ENCODE data around the gene EPHB2. TPM values are rescaled to one million over a fixed set of nuclear protein-coding genes. Genes with fewer than 3 reads are reported as not detected.

The EPHB2 gene
- total RNA-seq, 4 donors from 2014 or later: 0.32 to 4.0 (median 1.7) TPM

DNA sequence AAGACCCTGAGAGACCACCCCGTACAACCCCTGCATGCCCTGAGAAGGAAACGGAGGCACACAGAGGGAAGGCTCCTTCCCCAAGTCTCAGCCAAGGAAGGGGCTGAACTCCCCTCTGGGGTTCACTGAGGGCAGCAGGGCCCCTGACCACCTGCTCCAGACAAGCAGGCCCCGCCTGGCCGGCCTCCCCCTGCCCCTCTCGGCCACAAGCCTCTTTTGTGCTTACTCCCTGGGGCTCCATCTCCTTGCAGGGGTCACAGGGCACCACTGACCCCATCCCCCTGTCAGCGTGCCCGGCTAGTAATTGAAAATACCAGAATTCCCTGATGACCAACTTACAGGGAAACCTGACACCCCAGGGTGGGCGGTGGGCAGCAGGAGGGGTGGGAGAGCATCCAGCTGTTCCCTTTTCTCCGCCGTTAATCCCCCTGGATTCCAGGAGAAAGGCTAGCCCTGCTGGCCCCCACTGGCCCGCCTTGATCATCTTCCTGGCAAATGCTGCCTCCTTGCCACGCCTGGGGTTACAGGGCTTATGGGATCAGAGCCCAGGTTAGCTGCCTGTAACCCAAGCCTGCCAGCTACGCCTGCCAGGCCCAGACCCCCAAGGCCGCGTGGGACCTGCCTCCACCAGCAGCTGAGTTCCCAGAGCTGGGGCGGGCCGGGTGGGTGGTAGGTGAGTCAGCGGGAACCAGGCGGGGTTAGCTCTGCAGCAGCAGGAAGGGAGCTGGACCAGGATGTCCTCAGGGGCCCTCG lies 165.9 kb downstream of the EPHB2 start:
- peaks cover 5% of the 10 kb centered on the region for H3K27me3 ChIP-seq
- H3K4me3 ChIP-seq: no peak overlapping the region
- no peak for DNase-seq (ENCODE audit: low spot score in 2 of 2)
- H3K4me1 ChIP-seq: peaks cover 25% of the 10 kb centered on the region
- TF ChIP-seq CTCF (IDR thresholded peaks at IDR 0.05) (no peak), POLR2AphosphoS5 (IDR thresholded peaks at IDR 0.05) (no peak), POLR2A (IDR thresholded peaks at IDR 0.05) (no peak)
- no peaks in the 10 kb centered on the region for H3K36me3 ChIP-seq
- no peak overlapping the region for H3K27ac ChIP-seq
- WGBS: 63% methylated on average over 8 of the region's 20 CpGs
- H3K9me3 ChIP-seq: no peaks in the 10 kb centered on the region

DNA sequence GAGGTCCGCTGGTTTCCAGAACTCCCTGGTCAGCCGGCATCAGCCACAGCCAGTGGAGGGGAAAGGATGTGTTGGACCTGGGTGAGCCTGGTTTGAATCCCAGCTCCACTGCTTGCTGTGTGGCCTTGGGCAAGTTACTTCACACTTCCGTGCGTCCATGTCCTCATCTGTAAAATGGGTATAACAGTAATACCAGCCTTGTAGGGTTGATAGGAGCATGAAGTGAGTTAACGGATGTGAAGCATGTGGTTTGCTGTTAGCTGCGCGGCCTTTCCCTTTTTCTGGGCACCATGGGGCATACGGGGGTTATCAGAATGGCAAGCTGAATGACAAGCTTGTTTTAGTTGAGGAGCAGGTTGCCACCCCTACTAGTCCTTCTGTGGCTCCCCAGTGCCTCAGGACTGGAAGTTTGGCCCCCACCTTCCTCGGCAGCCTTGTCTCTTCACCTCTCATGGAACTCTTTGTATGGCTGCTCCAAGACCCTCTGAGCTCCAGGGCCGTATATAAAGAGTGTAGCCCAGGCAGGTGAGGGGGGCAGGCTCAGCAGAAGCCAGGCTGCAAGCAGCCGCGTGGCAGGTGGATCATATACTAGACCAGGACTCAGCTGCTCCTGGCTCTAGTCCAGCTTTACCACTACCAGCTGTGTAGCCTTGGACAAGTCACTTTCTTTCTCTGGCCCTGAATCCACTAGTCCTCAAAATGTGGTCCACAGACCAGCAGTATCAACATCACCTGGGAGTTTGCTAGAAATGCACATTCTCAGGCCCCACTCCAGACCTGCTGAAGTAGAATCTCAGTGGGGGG lies 166.7 kb downstream of the EPHB2 start:
- Histone ChIP-seq H3K4me3 (no peak overlapping the region), H3K27ac (no peak overlapping the region), H3K36me3 (no peaks in the 10 kb centered on the region), H3K27me3 (peaks cover 5% of the 10 kb centered on the region), H3K9me3 (no peaks in the 10 kb centered on the region), H3K4me1 (peaks cover 25% of the 10 kb centered on the region)
- TF ChIP-seq POLR2A (IDR thresholded peaks at IDR 0.05) (no peak), EP300 (IDR thresholded peaks at IDR 0.05) (no peak), CTCF (IDR thresholded peaks at IDR 0.05) (no peak), POLR2AphosphoS5 (IDR thresholded peaks at IDR 0.05) (no peak)
- DNase-seq (ENCODE audit: low spot score in 2 of 2): no peak
- 82% methylated on average over 6 of the region's 12 CpGs for whole genome bisulfite sequencing

DNA sequence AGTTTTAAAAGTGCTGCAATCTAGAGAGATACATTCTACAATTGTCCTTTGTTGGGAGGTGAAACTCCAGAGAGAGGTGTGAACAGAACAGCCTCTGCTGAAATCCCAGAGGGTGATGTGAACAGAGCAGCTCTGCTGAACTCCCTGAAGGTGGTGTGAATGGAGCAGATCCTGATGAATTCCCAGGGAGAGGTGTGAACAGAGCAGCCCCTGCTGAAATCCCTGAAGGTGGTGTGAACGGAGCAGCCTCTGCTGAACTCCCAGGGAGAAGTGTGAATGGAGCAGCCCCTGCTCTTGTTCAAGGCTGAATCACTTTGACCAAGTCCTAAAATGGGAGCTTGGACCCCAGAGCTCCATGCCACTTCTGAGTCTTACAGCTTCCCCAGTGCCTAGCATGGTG lies 167.3 kb downstream of the EPHB2 start:
- no peaks in the 10 kb centered on the region for H3K9me3 ChIP-seq
- no peak overlapping the region for H3K4me3 ChIP-seq
- no peaks in the 10 kb centered on the region for H3K36me3 ChIP-seq
- TF ChIP-seq POLR2AphosphoS5 (IDR thresholded peaks at IDR 0.05) (no peak), EP300 (IDR thresholded peaks at IDR 0.05) (no peak), CTCF (IDR thresholded peaks at IDR 0.05) (no peak), POLR2A (IDR thresholded peaks at IDR 0.05) (no peak)
- H3K27ac ChIP-seq: no peak overlapping the region
- no peak for DNase-seq (ENCODE audit: low spot score in 2 of 2)
- peaks cover 5% of the 10 kb centered on the region for H3K27me3 ChIP-seq
- peaks cover 25% of the 10 kb centered on the region for H3K4me1 ChIP-seq
- 62% methylated on average over 1 of the region's 1 CpG for WGBS

DNA sequence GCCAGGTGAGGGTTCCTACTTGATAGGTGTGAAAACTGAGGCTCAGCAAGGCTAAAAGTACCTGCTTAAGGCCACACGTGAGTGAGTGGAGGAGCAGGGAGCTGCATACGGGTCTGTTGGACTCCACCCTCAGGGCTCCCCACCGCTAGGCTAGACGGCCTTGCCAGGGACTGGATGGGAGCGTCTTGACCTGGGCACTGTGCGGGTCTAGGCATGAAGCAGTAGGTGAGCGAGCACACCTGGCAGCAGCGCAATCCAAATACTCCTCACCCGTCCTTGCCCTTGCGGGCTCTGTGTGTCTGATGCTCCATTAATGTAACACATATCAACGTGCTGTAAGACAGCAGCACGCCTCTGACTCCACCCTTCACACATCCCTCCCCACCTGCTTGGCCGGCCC lies 168.0 kb downstream of the EPHB2 start:
- 62% methylated on average over 11 of the region's 13 CpGs for WGBS

More for the DNA sequence above, 168.0 kb downstream of the EPHB2 start:
- no peak overlapping the region for H3K4me3 ChIP-seq
- no peak overlapping the region for H3K27ac ChIP-seq
- no peaks in the 10 kb centered on the region for H3K9me3 ChIP-seq
- H3K27me3 ChIP-seq: peaks cover 5% of the 10 kb centered on the region
- DNase-seq (ENCODE audit: low spot score in 2 of 2): no peak
- no peaks in the 10 kb centered on the region for H3K36me3 ChIP-seq
- peaks cover 25% of the 10 kb centered on the region for H3K4me1 ChIP-seq
- TF ChIP-seq CTCF (IDR thresholded peaks at IDR 0.05): no peak
- no peak for TF ChIP-seq POLR2A (IDR thresholded peaks at IDR 0.05)
- no peak for TF ChIP-seq EP300 (IDR thresholded peaks at IDR 0.05)
- no peak for TF ChIP-seq POLR2AphosphoS5 (IDR thresholded peaks at IDR 0.05)

Measured in suprapubic skin (tissue), 4 donors.